Naive thymus-derived CD4-positive, alpha-beta T cell (primary cell): ENCODE measurements around the gene ZNHIT6. TPM values are rescaled to one million over a fixed set of nuclear protein-coding genes. Genes with fewer than 3 reads are reported as not detected.

ENCODE experiments used
- ATAC-seq: fragments of 150-1000 bp; cut with Tn5 transposase; 2 replicates; pipeline ENCODE4 v1.10.0; 2021; ENCODE audit warnings: mild to moderate bottlenecking, moderate library complexity
- CTCF ChIA-PET: fragments of 350-600 bp; sonication (Branson Sonifier 250); formaldehyde crosslinking; loops from one replicate; lab custom pipeline; 2021; ENCODE audit warnings: antibody characterized with exemption; lab: Charles Lee
- POLR2A ChIA-PET: fragments of 350-600 bp; sonication (Branson Sonifier 250); formaldehyde crosslinking; loops from one replicate; lab custom pipeline; 2021; ENCODE audit warnings: antibody characterized with exemption, inconsistent platforms; lab: Charles Lee
- DNase-seq, 9 donors: peaks; one replicate each; pipeline versions ENCODE4 v3.0.0 to v3.0.0-alpha.2; 2020 to 2022; ENCODE audit warnings: mixed read lengths in 1 of 9
- H3K27ac ChIP-seq: one replicate; pipeline ENCODE4 v1.7.0; 2013; ENCODE audit warnings: mild to moderate bottlenecking, low read depth, low read length, moderate library complexity
- H3K27me3 ChIP-seq, 2 donors: one replicate each; pipeline ENCODE4 v1.7.0; 2013; ENCODE audit warnings: low read length in 2 of 2, mild to moderate bottlenecking in 2 of 2, moderate library complexity in 2 of 2; ENCODE audit not compliant: control insufficient read depth in 2 of 2, insufficient read depth in 2 of 2
- H3K36me3 ChIP-seq, 3 experiments: 1 replicate in 2 of 3; 2 replicates in 1 of 3; pipeline ENCODE4 v1.7.0; 2013; ENCODE audit warnings: low read length in 3 of 3, mild to moderate bottlenecking in 3 of 3, moderate library complexity in 1 of 3; ENCODE audit not compliant: insufficient read depth in 3 of 3, control insufficient read depth in 2 of 3
- H3K4me1 ChIP-seq, 2 donors: one replicate each; pipeline ENCODE4 v1.7.0; 2013; ENCODE audit warnings: low read length in 2 of 2, mild to moderate bottlenecking in 2 of 2, moderate library complexity in 1 of 2; ENCODE audit not compliant: control insufficient read depth in 2 of 2, insufficient read depth in 2 of 2
- H3K4me3 ChIP-seq: 2 replicates; pipeline ENCODE4 v1.7.0; 2013; ENCODE audit warnings: mild to moderate bottlenecking, low read length
- H3K9me3 ChIP-seq, 3 experiments: 1 replicate in 2 of 3; 2 replicates in 1 of 3; pipeline ENCODE4 v1.7.0; 2013; ENCODE audit warnings: low read length in 3 of 3; ENCODE audit not compliant: control insufficient read depth in 2 of 3
- H3K27ac Mint-ChIP-seq, 9 donors: one replicate each; pipeline ENCODE4 v1.8.0; 2020 to 2022; ENCODE audit warnings: mixed read lengths in 9 of 9, mild to moderate bottlenecking in 8 of 9, moderate library complexity in 5 of 9, inconsistent platforms in 2 of 9
- H3K27me3 Mint-ChIP-seq, 5 donors: one replicate each; pipeline ENCODE4 v1.8.0; 2021 to 2022; ENCODE audit warnings: mixed read lengths in 5 of 5, mild to moderate bottlenecking in 1 of 5
- H3K36me3 Mint-ChIP-seq, 5 donors: one replicate each; pipeline ENCODE4 v1.8.0; 2020 to 2022; ENCODE audit warnings: mixed read lengths in 5 of 5, mild to moderate bottlenecking in 3 of 5, inconsistent platforms in 1 of 5
- H3K4me1 Mint-ChIP-seq, 7 donors: one replicate each; pipeline ENCODE4 v1.8.0; 2020 to 2022; ENCODE audit warnings: mixed read lengths in 7 of 7, mild to moderate bottlenecking in 3 of 7, inconsistent platforms in 1 of 7
- H3K4me3 Mint-ChIP-seq, 10 donors: one replicate each; pipeline ENCODE4 v1.8.0; 2020 to 2022; ENCODE audit warnings: mild to moderate bottlenecking in 10 of 10, mixed read lengths in 10 of 10, moderate library complexity in 6 of 10, inconsistent platforms in 2 of 10
- H3K9me3 Mint-ChIP-seq, 11 donors: one replicate each; pipeline ENCODE4 v1.8.0; 2020 to 2022; ENCODE audit warnings: mixed read lengths in 11 of 11, mild to moderate bottlenecking in 4 of 11, inconsistent platforms in 1 of 11, moderate library complexity in 1 of 11
- intact Hi-C, 2 donors: fragments of 100-400 bp; cut with micrococcal nuclease; formaldehyde crosslinking; loops; one replicate each; pipeline ENCODE4 v1.15.1; 2023
- polyA plus RNA-seq, 2 donors: library from polyadenylated mRNA; unstranded; fragments of 300-500 nt; fragmentation: Illumina TruSeq; gene quantifications; one replicate each; pipeline ENCODE4 v1.2.3, GENCODE V29; 2021
- total RNA-seq, 6 experiments: library from RNA in 5 of 6; stranded (reverse) in 5 of 6; gene quantifications; 1 replicate in 5 of 6; 2 replicates in 1 of 6; pipeline ENCODE4 v1.2.3 and lab custom pipeline; 2021 to 2026

Gene ZNHIT6
- total and polyA plus RNA-seq, 7 experiments from 2014 or later, result 13.8 to 22.2 (median 20.4) TPM

DNA sequence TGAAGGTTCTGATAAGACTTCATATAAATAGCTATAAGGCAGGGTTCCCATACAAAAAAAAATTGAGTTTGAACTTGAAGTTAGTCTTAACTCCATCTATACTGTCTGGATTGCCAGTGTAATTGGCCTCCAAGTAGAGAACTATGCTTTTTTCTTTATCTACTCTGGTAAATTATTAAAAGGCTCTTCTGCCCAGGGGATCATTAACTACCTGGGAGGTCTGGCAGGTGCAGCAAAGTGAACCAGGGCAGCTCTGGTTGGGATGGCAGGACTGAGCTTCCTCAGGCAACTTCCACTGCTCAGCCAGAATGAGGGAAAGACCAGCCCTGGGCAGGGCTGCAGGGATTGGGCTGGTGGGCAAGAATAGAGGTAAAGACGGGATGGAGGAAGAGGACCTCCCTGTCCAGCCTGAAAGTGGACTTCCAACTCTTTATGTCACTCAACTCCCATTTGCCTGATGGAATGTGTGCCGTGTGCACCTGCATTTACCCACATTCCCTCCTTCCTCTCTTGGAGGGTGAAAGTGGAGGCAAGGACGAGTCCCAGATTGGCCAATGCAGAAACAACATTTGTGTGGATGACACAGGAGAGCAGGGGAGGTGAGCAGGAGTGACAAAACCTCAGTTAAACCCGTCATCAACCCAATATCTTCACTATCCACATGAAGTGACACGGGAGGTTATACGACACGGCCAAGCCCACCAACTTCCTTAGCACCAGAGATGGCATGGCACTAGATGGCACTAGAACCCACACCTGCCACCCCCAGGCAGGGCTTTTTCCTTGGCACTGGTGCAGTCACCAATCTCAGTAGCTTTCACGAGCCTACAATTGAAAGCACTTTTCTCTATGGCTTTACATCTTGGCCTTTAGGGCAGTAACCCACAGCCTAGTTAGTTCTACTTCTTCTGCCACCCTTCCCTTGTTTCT, 102.5 kb downstream of the ZNHIT6 start:
- H3K4me1 Mint-ChIP-seq, result no peaks in the 10 kb centered on the region

DNA sequence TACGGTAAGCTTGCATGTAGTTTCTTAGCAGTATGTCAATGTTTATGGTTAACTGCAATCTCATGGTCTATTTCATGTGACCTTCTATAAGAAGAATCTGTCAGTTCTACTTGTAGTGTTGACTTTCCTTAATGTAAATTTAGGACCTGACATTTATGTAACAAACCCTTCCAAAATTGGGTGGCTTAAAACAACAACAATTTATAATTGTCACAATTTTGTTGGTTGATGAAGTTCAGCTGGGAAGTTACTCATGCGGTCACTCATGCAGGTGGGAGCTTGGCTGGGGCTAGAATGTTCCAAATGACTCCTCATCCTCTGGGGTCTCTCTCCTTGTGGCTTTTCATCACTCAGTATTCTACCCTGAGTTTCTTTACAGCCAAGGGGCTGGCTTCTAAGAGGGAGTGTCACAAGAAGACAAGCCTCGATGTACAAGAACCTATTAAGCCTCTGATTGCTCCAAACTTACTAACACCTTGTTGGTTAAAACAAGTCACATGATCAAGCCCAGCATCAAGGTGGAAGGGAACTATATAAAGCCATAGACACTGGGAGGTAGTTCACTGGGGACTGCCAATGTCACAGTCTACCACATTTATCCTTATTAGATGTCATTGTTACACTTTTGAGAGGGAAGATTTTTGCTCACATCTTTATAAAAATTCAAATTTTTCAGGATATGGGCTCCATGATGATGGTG, 103.8 kb downstream of the ZNHIT6 start:
- Histone ChIP-seq H3K27ac (no peak overlapping the region), H3K4me1 (no peaks in the 10 kb centered on the region), H3K36me3 (no peaks in the 10 kb centered on the region), H3K9me3 (no peaks in the 10 kb centered on the region), H3K27me3 (no peaks in the 10 kb centered on the region), H3K4me3 (no peak overlapping the region)
- ChIA-PET POLR2A (no interaction called here), CTCF (interaction anchor here (0.6 kb wide), 1 partner anchor 15 kb away, joined by 4 read pairs; no protein-coding TSS in a partner anchor)
- Mint-ChIP-seq H3K36me3 (peaks cover 0 to 10% (median 0%) of the 10 kb centered on the region in 5 donors), H3K4me3 (no peak overlapping the region), H3K9me3 (peaks cover 0 to 5% (median 0%) of the 10 kb centered on the region in 11 donors), H3K27ac (no peak overlapping the region), H3K27me3 (peaks cover 0 to 2% (median 0%) of the 10 kb centered on the region in 5 donors), H3K4me1 (no peaks in the 10 kb centered on the region)
- DNase-seq, result no peak
- intact Hi-C loops, result no loop called here
- ATAC-seq, result no peak

More for the DNA sequence above, 102.5 kb downstream of the ZNHIT6 start:
- Histone ChIP-seq H3K27me3 (no peaks in the 10 kb centered on the region), H3K4me1 (no peaks in the 10 kb centered on the region), H3K9me3 (no peaks in the 10 kb centered on the region), H3K27ac (no peak overlapping the region), H3K4me3 (no peak overlapping the region), H3K36me3 (no peaks in the 10 kb centered on the region)
- peaks cover 0 to 2% (median 0%) of the 10 kb centered on the region in 5 donors for H3K27me3 Mint-ChIP-seq
- POLR2A ChIA-PET, result no interaction called here
- no peak overlapping the region for H3K4me3 Mint-ChIP-seq
- no peaks in the 10 kb centered on the region for H3K9me3 Mint-ChIP-seq
- H3K36me3 Mint-ChIP-seq, result peaks cover 0 to 10% (median 0%) of the 10 kb centered on the region in 5 donors
- intact Hi-C loops, result no loop called here
- ATAC-seq (no peak), DNase-seq (no peak)
- CTCF ChIA-PET, result no interaction called here
- no peak overlapping the region for H3K27ac Mint-ChIP-seq

DNA sequence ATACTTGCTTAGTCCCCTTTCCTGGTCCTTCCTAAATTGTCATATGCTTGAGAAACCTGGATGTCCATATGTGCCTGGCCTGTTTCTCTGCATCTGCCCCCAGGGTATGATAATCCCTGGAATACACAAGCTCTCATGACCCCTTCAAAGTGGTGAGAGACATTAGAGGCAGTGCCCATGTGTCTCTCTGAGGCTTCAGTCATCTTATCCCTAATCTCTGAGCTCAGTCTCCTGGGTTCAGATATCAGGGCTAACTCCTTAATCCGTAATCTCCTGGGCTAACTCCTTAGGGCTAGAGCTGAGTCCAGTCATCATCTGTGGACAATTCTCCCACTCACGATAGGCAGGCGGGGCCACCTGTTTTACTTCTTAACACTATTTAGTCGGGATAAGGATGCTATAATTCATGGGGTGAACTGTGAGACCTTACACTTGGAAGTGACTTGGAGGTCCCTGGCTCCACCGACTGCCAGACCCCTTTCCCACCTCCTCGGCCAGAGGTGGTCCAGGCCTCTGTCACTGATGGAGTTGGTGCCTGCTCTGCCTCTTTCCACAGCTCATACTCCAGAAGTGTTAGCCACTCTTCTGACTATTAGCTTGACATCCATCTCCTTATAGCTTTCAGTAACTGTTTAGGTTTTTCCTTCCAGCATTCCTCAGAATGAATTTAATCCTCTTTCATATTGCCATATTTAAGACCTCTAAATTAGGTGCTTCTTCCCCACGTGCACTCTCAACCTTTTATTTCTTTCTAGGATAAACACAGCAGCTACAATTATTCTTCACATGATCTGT, 105.0 kb downstream of the ZNHIT6 start:
- no peak overlapping the region for H3K27ac ChIP-seq
- no peaks in the 10 kb centered on the region for H3K36me3 ChIP-seq
- Mint-ChIP-seq H3K36me3 (peaks cover 0 to 10% (median 0%) of the 10 kb centered on the region in 5 donors), H3K4me3 (no peak overlapping the region), H3K9me3 (peaks cover 0 to 5% (median 0%) of the 10 kb centered on the region in 11 donors), H3K4me1 (no peaks in the 10 kb centered on the region), H3K27ac (no peak overlapping the region), H3K27me3 (peaks cover 0 to 2% (median 0%) of the 10 kb centered on the region in 5 donors)
- intact Hi-C loops, result no loop called here
- H3K9me3 ChIP-seq, result no peaks in the 10 kb centered on the region
- POLR2A ChIA-PET, result no interaction called here
- ATAC-seq (no peak), DNase-seq (no peak)
- CTCF ChIA-PET, result interaction anchor here (0.6 kb wide), 1 partner anchor 16 kb away, joined by 4 read pairs; no protein-coding TSS in a partner anchor
- no peaks in the 10 kb centered on the region for H3K4me1 ChIP-seq
- H3K4me3 ChIP-seq, result no peak overlapping the region
- H3K27me3 ChIP-seq, result no peaks in the 10 kb centered on the region

DNA sequence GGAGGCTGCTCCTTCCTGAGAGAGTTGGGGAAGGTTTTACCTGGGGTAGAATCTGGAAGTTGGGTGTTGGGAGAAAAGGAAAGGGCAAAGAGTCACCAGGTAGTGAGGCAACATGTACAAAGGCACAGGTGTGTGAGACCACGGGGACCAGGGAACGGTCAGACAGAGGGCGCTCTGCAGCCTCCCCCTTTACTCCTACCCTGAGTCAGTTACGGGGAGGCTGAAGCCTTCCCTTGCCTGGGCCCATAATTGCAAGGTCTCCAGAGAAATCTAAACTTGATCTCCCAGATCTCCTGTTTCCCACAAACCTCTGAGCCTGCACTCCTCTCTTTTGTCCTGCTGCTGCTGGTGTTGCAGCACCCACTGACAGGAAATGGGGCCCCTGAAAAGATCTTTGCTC, 105.7 kb downstream of the ZNHIT6 start:
- Mint-ChIP-seq H3K4me3 (no peak overlapping the region), H3K9me3 (peaks cover 0 to 5% (median 0%) of the 10 kb centered on the region in 11 donors), H3K4me1 (no peaks in the 10 kb centered on the region), H3K27me3 (peaks cover 0 to 2% (median 0%) of the 10 kb centered on the region in 5 donors), H3K36me3 (peaks cover 0 to 7% (median 0%) of the 10 kb centered on the region in 5 donors), H3K27ac (no peak overlapping the region)
- POLR2A ChIA-PET, result no interaction called here
- no peak overlapping the region for H3K27ac ChIP-seq
- DNase-seq (no peak), ATAC-seq (no peak)
- CTCF ChIA-PET, result no interaction called here
- no peaks in the 10 kb centered on the region for H3K27me3 ChIP-seq
- no peak overlapping the region for H3K4me3 ChIP-seq
- H3K9me3 ChIP-seq, result no peaks in the 10 kb centered on the region
- intact Hi-C loops, result no loop called here
- H3K4me1 ChIP-seq, result no peaks in the 10 kb centered on the region
- H3K36me3 ChIP-seq, result no peaks in the 10 kb centered on the region

DNA sequence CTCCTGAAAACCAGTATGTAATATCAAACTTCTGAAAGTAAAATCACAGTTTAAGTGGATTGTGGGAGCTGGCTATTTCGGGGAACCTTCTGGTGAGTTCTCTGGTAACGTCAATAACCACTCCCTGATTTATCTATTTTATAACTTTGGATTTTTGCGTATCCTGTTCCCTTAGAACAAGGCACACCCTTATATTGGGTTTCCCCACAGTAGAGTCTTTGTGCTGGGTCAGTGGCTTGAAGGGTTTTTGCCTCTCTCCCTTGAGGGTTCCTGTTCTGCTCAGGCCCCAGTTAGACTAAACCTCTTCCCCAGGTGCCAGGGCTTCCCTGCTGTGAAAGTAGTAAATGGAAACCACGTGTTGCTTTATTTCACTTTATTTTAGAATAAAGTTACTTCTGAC, 106.3 kb downstream of the ZNHIT6 start:
- H3K4me3 Mint-ChIP-seq, result no peak overlapping the region
- no peaks in the 10 kb centered on the region for H3K36me3 ChIP-seq
- POLR2A ChIA-PET, result no interaction called here

DNA sequence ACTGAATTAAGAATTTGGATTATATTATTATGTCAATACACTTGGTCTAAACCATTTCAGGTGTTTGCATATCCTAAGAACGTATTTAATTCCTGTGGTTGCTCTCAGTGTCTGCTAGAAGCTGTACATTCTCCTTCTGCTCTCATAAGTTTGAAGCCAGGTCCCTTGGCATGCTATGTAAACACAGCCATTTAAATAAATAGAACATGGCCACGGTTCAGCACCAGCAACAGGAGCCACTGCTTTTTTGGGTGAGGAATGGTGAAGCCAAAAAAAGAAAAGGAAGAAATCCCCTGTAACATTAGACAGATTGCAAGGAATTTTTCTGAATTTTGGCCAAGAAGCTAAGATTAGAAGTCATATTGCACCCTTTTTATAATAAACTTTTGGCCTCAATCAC, 108.6 kb downstream of the ZNHIT6 start:
- H3K4me3 ChIP-seq, result no peak overlapping the region
- H3K4me1 ChIP-seq, result no peaks in the 10 kb centered on the region
- intact Hi-C loops, result no loop called here
- ChIA-PET CTCF (no interaction called here), POLR2A (no interaction called here)
- Mint-ChIP-seq H3K36me3 (peaks cover 0 to 3% (median 0%) of the 10 kb centered on the region in 5 donors), H3K27me3 (peaks cover 0 to 2% (median 0%) of the 10 kb centered on the region in 5 donors), H3K4me1 (no peaks in the 10 kb centered on the region), H3K4me3 (no peak overlapping the region), H3K27ac (no peak overlapping the region), H3K9me3 (peaks cover 0 to 5% (median 0%) of the 10 kb centered on the region in 11 donors)
- H3K36me3 ChIP-seq, result no peaks in the 10 kb centered on the region
- no peaks in the 10 kb centered on the region for H3K27me3 ChIP-seq
- H3K27ac ChIP-seq, result no peak overlapping the region
- ATAC-seq, result no peak
- no peaks in the 10 kb centered on the region for H3K9me3 ChIP-seq
- no peak for DNase-seq

More for the DNA sequence above, 106.3 kb downstream of the ZNHIT6 start:
- Histone ChIP-seq H3K27me3 (no peaks in the 10 kb centered on the region), H3K4me1 (no peaks in the 10 kb centered on the region), H3K4me3 (no peak overlapping the region), H3K27ac (no peak overlapping the region), H3K9me3 (no peaks in the 10 kb centered on the region)
- Mint-ChIP-seq H3K4me1 (no peaks in the 10 kb centered on the region), H3K27ac (no peak overlapping the region), H3K27me3 (peaks cover 0 to 2% (median 0%) of the 10 kb centered on the region in 5 donors), H3K36me3 (peaks cover 0 to 7% (median 0%) of the 10 kb centered on the region in 5 donors), H3K9me3 (peaks cover 0 to 5% (median 0%) of the 10 kb centered on the region in 11 donors)
- no peak for ATAC-seq
- no peak for DNase-seq
- CTCF ChIA-PET, result no interaction called here
- intact Hi-C loops, result no loop called here
